DOHH2 (cell line): ENCODE results near the gene RMC1.

Experiments
- H3F3A ChIP-seq: fragments of 200-600 bp; sonication (generic), shearing (Covaris generic); 2 replicates; pipeline ENCODE4 v1.6.0; 2016; ENCODE audit warnings: antibody characterized with exemption, mild to moderate bottlenecking; ENCODE audit not compliant: control insufficient read depth, insufficient read depth
- H3K27ac ChIP-seq: fragments of 200-600 bp; sonication (generic); 2 replicates; pipeline ENCODE4 v1.5.1; 2014; ENCODE audit warnings: low read depth, mild to moderate bottlenecking, low read length, moderate library complexity
- H3K27me3 ChIP-seq: fragments of 200-600 bp; sonication (generic); 2 replicates; pipeline ENCODE4 v1.6.1; 2014; ENCODE audit warnings: mild to moderate bottlenecking, low read length, mixed read lengths; ENCODE audit not compliant: control insufficient read depth
- H3K36me3 ChIP-seq: fragments of 200-600 bp; sonication (generic); 2 replicates; pipeline ENCODE4 v1.6.1; 2014; ENCODE audit warnings: mild to moderate bottlenecking, low read length, moderate library complexity, mixed read lengths; ENCODE audit not compliant: control insufficient read depth
- H3K4me1 ChIP-seq: fragments of 200-600 bp; sonication (generic); 2 replicates; pipeline ENCODE4 v1.6.1; 2014; ENCODE audit warnings: mild to moderate bottlenecking, low read length, mixed read lengths; ENCODE audit not compliant: control insufficient read depth
- H3K4me2 ChIP-seq: fragments of 200-600 bp; sonication (generic); 2 replicates; pipeline ENCODE4 v1.6.0; 2014; ENCODE audit warnings: mild to moderate bottlenecking, low read length, moderate library complexity
- H3K4me3 ChIP-seq: fragments of 200-600 bp; sonication (generic); 2 replicates; pipeline ENCODE4 v1.5.1; 2014; ENCODE audit warnings: mild to moderate bottlenecking, low read length, mixed read lengths
- H3K79me2 ChIP-seq: fragments of 200-600 bp; sonication (generic); 2 replicates; pipeline ENCODE4 v1.6.1; 2014; ENCODE audit warnings: mild to moderate bottlenecking, low read length, mixed read lengths; ENCODE audit not compliant: control insufficient read depth
- H3K9me2 ChIP-seq: fragments of 200-600 bp; sonication (generic); replicated peaks from 2 replicates; pipeline ENCODE4 v1.6.1; 2014; ENCODE audit warnings: mild to moderate bottlenecking, low read length, mixed read lengths; ENCODE audit not compliant: control insufficient read depth
- H3K9me3 ChIP-seq: fragments of 200-600 bp; sonication (generic); 2 replicates; pipeline ENCODE4 v1.6.1; 2014; ENCODE audit warnings: antibody characterized with exemption, low read length, mixed read lengths; ENCODE audit not compliant: control insufficient read depth, insufficient read depth
- H4K20me1 ChIP-seq: fragments of 200-600 bp; sonication (generic); 2 replicates; pipeline ENCODE4 v1.6.0; 2014; ENCODE audit warnings: low read depth, mild to moderate bottlenecking, antibody characterized with exemption, low read length, moderate library complexity; ENCODE audit not compliant: control insufficient read depth, insufficient read depth
- CTCF ChIP-seq: fragments of 200-600 bp; sonication (generic); IDR thresholded peaks from one replicate; pipeline ENCODE4 v1.5.1; 2014; ENCODE audit warnings: antibody characterized with exemption, mild to moderate bottlenecking, low read depth, low read length; ENCODE audit not compliant: poor library complexity, severe bottlenecking
- EZH2phosphoT487 ChIP-seq: fragments of 200-600 bp; sonication (generic); IDR thresholded peaks from 2 replicates; pipeline ENCODE4 v1.6.1; 2017; ENCODE audit warnings: borderline replicate concordance, mild to moderate bottlenecking, antibody characterized with exemption, low read length, moderate library complexity, mixed read lengths

The RMC1 gene

GRCh38 chr18:23458830-23459529 is 44.3 kb upstream of the RMC1 start:
- no peaks in the 10 kb centered on the region for H3K27me3 ChIP-seq
- peaks cover 11% of the 10 kb centered on the region for H3K4me1 ChIP-seq
- no peaks in the 10 kb centered on the region for H3F3A ChIP-seq
- H3K9me3 ChIP-seq, result no peaks in the 10 kb centered on the region
- H3K79me2 ChIP-seq, result peaks cover 87% of the 10 kb centered on the region
- H3K36me3 ChIP-seq, result peaks cover 39% of the 10 kb centered on the region
- TF ChIP-seq EZH2phosphoT487 (no peak), CTCF (no peak)
- no peak overlapping the region for H3K4me2 ChIP-seq
- H3K27ac ChIP-seq, result no peak overlapping the region
- H3K9me2 ChIP-seq, result no peaks in the 10 kb centered on the region
- H3K4me3 ChIP-seq, result no peak overlapping the region
- peaks cover 19% of the 10 kb centered on the region; the same call in 1 of the 2 replicates for H4K20me1 ChIP-seq

DNA sequence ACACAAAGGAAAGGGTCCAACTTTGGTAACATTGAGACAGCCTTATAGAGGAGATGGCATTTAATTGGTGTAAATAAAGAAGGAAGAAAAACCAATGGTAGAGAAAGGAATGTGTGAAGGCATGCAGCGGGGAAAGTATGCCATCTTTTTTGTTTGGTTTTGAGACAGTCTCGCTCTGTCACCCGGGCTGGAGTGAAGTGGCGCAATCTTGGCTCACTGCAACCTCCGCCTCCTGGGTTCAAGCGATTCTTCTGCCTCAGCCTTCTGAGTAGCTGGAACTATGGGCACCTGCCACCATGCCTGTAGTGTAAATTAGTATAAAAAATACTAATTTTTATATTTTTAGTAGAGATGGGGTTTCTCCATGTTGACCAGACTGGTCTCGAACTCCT is 43.8 kb upstream of the RMC1 start:
- Histone ChIP-seq H3F3A (no peaks in the 10 kb centered on the region), H3K9me3 (no peaks in the 10 kb centered on the region), H3K79me2 (peaks cover 82% of the 10 kb centered on the region), H4K20me1 (peaks cover 15% of the 10 kb centered on the region; the same call in 1 of the 2 replicates), H3K9me2 (no peaks in the 10 kb centered on the region), H3K27me3 (no peaks in the 10 kb centered on the region), H3K27ac (no peak overlapping the region), H3K4me2 (no peak overlapping the region), H3K4me1 (peaks cover 6% of the 10 kb centered on the region), H3K4me3 (no peak overlapping the region), H3K36me3 (peaks cover 43% of the 10 kb centered on the region)
- TF ChIP-seq EZH2phosphoT487, result no peak
- TF ChIP-seq CTCF, result no peak

DNA sequence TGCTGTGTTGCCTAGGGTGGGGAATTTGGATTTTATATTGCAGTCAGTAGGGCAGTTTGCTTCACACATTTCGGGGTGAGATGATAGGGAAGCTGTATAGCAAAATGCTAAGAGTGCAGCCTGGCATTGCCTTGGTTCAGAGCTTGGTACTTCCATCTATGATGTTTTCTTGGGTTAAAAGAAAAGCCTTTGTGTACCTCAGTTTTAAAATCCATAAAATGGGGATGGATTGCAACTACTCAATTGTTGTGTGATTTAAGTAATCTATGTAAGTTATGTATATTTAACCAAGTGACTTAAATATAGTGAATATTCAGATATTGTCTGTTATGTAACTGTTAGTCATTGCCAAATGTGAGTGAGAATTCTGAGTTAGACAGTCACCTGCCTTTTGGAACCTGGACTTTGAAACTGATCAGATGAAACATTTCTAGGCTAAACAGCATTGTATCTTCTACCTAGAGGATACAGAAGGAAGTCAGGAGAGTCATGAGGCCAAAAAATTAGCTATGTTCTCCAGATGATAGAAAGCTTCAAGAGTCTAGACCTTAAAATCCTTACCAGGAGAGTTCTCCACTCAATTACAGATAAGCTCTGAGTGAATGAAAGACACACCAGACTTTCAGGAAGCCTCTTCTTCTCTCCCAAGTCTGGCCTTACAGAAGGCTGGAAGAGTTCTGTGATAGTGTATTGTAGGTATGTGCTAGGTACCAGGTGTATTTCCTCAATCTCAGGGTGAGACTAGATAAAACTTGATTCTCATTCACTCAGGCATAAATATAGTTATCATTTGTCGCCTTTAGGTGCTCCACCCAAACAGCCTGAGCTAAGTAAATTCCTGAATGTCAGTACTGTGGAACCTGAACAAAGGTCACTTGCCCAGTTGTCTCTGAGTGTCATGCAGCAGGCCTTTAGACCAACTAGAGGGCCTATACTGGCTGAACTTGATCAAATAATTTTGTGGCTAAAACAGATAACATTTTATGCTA is 42.7 kb upstream of the RMC1 start:
- no peak overlapping the region for H3K4me2 ChIP-seq
- H4K20me1 ChIP-seq, result peaks cover 15% of the 10 kb centered on the region; the same call in 1 of the 2 replicates
- no peak overlapping the region for H3K4me3 ChIP-seq
- no peaks in the 10 kb centered on the region for H3K9me2 ChIP-seq
- no peaks in the 10 kb centered on the region for H3K9me3 ChIP-seq
- TF ChIP-seq EZH2phosphoT487 (no peak), CTCF (no peak)
- H3F3A ChIP-seq, result peaks cover 3% of the 10 kb centered on the region; the same call in 1 of the 2 replicates
- no peaks in the 10 kb centered on the region for H3K27me3 ChIP-seq
- no peak overlapping the region for H3K27ac ChIP-seq
- peaks cover 46% of the 10 kb centered on the region for H3K36me3 ChIP-seq
- peaks cover 71% of the 10 kb centered on the region for H3K79me2 ChIP-seq
- H3K4me1 ChIP-seq, result no peaks in the 10 kb centered on the region
